HG02759 (cell line): ENCODE data around the gene HDAC10.
"Not testable (repeated sequence)": the region's sequence is repeated elsewhere in the genome, so short reads cannot be mapped to it uniquely, and the experiment has no call there.

Experiments
- ATAC-seq: cut with Tn5 transposase; IDR thresholded peaks from one replicate; pipeline ENCODE4 v1.9.1; 2021; ENCODE audit warnings: mild to moderate bottlenecking, moderate library complexity; ENCODE audit not compliant: unreplicated experiment

Gene HDAC10

GRCh38 chr22:50285568-50286229, 34.6 kb upstream of the HDAC10 start:
- ATAC-seq: no peak

GRCh38 chr22:50284479-50284878, 33.4 kb upstream of the HDAC10 start:
- ATAC-seq: no peak

- no peak for ATAC-seq
These were observed 32.8 kb upstream of the HDAC10 start for GRCh38 chr22:50283821-50284220.

GRCh38 chr22:50282361-50283155, 31.5 kb upstream of the HDAC10 start:
- ATAC-seq: no peak

- ATAC-seq: no peak
These were observed 30.9 kb upstream of the HDAC10 start for GRCh38 chr22:50281957-50282356.

GRCh38 chr22:50281384-50281760, 30.3 kb upstream of the HDAC10 start:
- ATAC-seq: no peak

- no peak for ATAC-seq
These were observed 29.8 kb upstream of the HDAC10 start for GRCh38 chr22:50280708-50281383.

- ATAC-seq: no peak
These were observed 29.1 kb upstream of the HDAC10 start for GRCh38 chr22:50280022-50280707.

GRCh38 chr22:50278956-50279619, 28.0 kb upstream of the HDAC10 start:
- ATAC-seq: no peak

- no peak for ATAC-seq
These were observed 27.4 kb upstream of the HDAC10 start for GRCh38 chr22:50278461-50278860.

GRCh38 chr22:50277761-50278160, 26.7 kb upstream of the HDAC10 start:
- ATAC-seq: no peak

- ATAC-seq: peak; percentile 71
These were observed 25.1 kb upstream of the HDAC10 start for GRCh38 chr22:50276143-50276542.

GRCh38 chr22:50275181-50276055, 24.4 kb upstream of the HDAC10 start:
- no peak for ATAC-seq

GRCh38 chr22:50274771-50275170, 23.7 kb upstream of the HDAC10 start:
- ATAC-seq: no peak

- ATAC-seq: no peak
These were observed 23.2 kb upstream of the HDAC10 start for GRCh38 chr22:50274311-50274710.

GRCh38 chr22:50273781-50274180, 22.7 kb upstream of the HDAC10 start:
- ATAC-seq: not testable (repeated sequence)

GRCh38 chr22:50273352-50273751, 22.3 kb upstream of the HDAC10 start:
- not testable (repeated sequence) for ATAC-seq

GRCh38 chr22:50272044-50272802, 21.2 kb upstream of the HDAC10 start:
- no peak for ATAC-seq

GRCh38 chr22:50271519-50271970, 20.5 kb upstream of the HDAC10 start:
- peak; percentile 34 for ATAC-seq
